Measurements from ENCODE around the gene CSNK1D.

The CSNK1D gene

GRCh38 chr17:82273327-82274133 is at the start of gene CSNK1D:
Gene CSNK1D, minus strand, starts transcription at chr17:82273700. Its CDS starts 319 bp downstream, at chr17:82273381.
- peak; percentile 92 for DNase-seq

- DNase-seq, result no peak
Observed at GRCh38 chr17:82322526-82323453, 49.3 kb upstream of the CSNK1D start.

- no peak for DNase-seq
Observed at GRCh38 chr17:82321947-82322466, 48.5 kb upstream of the CSNK1D start.

DNA sequence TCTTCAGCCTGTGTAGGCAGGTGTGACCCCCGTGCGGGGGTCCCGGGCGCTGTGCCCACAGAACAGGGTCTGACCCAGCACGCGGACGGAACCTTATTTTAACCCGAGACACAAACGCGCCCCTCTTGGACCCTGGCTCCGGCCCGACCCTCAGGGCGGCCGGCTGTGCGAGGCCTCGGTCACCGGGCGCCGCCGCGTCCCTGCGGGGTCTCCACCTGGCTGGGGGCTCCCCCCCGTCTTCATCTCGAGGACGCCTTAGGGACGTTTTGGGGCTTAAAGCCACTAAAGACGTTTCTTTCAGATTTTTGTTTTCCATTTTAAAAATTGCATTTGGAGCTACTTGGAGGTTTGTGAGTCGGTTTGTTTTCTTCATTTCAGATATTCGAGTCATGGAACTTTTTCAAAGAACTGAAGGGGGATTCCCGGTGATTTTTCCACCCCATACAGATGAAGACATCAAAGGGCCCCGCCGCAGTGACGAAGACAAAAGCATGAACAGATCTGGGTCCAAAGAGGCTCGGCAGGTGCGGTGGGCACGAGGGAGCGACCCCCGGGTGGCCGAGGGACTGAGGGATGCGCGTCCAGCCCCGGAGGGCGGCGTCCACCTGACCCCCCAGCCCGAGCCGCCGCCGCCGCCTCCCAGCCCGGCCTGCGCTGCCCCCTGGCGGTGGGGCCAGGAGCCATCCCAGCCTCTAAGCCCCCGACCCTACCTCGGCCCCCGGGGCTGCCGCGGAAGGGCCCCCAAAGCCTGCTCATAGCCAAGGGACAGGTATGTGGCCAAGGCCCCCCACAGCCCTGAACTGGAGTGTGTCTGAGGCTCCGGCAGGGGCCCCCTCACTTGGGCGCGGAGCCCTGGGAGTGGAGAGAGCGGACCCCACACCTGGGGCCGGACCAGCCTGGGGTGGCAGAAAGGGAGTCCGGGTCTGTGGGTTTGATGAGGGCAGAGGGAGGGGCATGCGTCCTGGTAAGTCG is 47.7 kb upstream of the CSNK1D start:
- DNase-seq, result peak; percentile 85

- DNase-seq, result no peak
Observed at GRCh38 chr17:82320140-82320840, 46.8 kb upstream of the CSNK1D start.

DNA sequence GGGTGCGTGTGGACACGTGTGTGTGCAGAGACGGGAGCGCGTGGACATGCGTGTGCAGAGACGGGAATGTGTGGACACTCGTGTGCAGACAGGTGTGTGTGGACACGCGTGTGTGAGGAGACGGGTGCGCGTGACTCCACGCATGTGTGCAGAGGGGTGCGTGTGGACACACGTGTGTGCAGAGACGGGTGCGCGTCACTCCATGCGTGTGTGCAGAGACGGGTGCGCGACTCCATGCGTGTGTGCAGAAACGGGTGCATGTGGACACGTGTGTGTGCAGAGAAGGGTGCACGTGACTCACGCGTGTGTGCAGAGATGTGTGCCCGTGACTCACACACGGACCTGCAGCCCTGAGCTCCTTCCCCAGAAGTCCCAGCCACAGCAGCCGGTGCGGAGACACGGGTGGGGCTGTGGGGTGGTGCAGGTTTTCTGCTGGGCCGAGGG is 46.1 kb upstream of the CSNK1D start:
- no peak for DNase-seq

GRCh38 chr17:82318772-82319606 is 45.5 kb upstream of the CSNK1D start:
- no peak for DNase-seq

GRCh38 chr17:82318169-82318498 is 44.6 kb upstream of the CSNK1D start:
- DNase-seq, result no peak

DNA sequence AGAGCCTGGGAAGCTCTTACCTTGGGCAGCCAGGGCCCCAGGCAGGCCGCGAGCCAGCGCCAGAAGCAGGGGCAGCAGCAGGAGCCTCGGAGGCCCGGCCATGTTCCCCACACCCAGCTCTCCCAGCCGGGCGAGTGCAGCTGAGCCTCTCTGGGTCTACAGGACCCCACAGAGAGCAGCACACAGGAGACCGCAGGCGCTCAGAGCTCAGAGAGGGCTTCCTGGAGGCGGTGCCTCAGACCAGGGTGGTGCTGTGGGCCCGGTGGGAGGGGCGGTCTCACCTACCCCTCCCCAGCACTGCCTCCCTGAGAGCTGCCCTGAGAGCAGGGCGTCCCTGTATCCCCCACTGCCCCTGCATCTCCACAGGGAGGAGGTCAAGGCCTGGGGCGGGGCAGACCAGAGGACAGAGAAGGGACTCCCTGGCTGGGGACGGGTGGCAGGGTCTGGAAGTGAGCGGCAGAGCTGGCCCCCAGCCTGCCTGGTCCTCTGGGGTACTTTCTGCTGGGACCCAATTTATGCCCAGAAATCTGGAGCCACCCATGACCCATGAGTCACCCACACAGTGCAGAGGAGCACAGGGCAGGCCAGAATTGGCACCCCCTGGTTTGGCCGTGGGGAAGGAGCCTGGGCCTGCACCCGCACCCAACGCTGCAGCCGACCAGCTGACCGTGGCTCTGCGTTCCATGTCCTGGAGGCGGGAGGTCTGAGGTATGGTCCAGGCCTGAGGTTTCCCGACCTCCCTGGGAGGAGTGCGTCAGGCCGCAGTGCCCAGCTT is 44.1 kb upstream of the CSNK1D start, which contains the start of gene CD7:
CD7 (minus strand) TSS at position 215 of the 775 bp plus-strand sequence; CDS start at position 102, 113 bp downstream.
- DNase-seq, result peak; percentile 74

GRCh38 chr17:82316651-82317393 is 43.3 kb upstream of the CSNK1D start:
- no peak for DNase-seq

DNA sequence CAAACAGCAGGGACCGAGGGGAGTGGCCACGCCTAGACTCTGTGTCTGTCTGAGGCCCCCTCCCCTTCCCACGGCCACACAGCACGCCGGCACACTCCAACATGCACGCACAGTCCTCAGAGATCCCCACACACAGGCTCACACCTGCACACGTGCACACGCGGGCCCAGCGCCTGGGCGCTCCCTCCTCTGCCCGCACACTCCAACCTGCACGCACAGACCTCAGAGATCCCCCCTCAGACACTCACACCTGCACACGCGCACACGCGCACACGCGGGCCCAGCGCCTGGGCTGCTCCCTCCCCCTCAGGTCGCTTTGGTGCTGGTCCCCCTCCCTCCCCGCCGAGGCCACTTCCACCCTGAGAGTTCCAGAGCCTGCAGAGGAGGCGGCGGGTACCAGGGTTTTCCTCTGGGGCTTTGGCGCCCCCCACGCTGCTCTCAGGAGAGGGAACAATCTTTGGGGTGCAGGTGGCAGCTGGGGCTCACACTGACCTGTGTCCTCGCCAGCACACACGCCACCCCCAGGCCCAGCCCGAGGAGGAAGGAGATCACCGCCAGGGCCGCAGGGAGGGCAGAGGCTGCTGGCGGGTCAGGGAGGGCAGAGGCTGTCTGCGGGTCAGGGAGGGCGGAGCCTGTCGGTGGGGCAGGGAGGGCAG is 42.3 kb upstream of the CSNK1D start:
- DNase-seq, result peak; percentile 55

- DNase-seq, result no peak
Observed at GRCh38 chr17:82314727-82315605, 41.5 kb upstream of the CSNK1D start.

DNA sequence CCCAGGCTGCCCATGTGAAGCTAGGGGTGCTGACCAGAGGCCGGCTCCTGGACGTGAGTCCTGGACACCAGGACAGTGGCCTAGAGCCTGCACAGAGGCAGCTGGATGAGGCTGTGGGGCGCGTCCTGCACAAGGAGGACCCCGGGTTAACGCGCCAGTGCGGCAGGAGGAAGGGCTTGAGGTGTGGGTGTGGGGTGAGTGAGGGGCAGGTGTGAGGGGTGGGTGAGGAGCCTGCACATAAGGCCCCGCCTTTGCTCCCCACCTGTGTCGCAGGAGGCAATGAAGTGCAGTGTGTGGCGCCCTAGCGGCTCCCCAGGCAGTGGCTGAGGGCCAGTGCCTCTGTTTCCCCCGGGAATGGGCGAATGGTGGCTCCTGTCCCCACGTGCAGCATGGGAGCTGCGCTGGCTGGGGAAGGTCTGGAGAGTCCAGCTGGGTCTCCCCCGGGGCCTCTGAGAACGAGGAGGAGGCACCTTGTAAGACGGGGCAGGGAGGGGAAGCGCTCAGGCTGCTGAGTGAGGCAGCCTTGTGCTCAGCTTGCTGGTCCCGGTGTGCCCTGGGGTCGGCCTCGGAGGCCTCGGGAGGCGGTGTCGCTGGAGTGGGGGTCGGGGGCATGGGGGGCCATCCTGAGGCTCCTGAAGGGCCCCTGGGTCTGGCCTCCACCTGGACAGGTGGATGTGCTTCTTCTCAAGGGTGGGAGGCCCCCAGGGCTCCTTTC is 40.7 kb upstream of the CSNK1D start:
- no peak for DNase-seq

- no peak for DNase-seq
Observed at GRCh38 chr17:82313195-82314011, 39.9 kb upstream of the CSNK1D start.

- DNase-seq, result no peak
Observed at GRCh38 chr17:82311971-82312370, 38.5 kb upstream of the CSNK1D start.

DNA sequence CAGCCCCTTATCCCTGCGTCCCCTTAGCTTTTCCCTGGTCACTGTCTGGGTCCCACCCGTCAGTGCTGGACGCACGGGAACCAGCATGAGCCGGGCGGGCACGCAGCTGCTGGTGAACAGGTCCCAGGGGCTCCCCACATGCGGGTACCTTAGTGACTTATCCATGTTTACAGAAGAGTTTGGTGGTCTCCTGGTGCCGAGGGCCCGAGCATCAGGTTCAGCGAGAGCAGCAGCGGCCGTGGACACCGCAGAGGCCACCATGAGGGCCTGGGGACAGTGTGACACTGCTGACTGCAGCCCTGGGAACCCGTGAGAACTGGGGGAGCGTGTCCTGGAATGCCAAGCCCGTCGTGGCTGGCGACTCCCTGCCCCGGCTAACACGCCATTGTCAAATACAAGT is 37.4 kb upstream of the CSNK1D start:
- DNase-seq, result no peak
